ENCODE results near the gene SLC25A14.
A peak's percentile ranks its signal among the peaks of the same experiment; 100 is the strongest.

SLC25A14 gene

GRCh38 chrX:130385520-130385919 is 45.8 kb downstream of the SLC25A14 start, which contains the start of gene GPR119:
Gene GPR119 (minus strand): TSS chrX:130385674. CDS start chrX:130385447, 227 bp downstream.
- no peak for DNase-seq

- DNase-seq: no peak
These were observed 46.7 kb downstream of the SLC25A14 start for GRCh38 chrX:130386408-130386808.

- peak; percentile 46 for DNase-seq
These were observed 53.8 kb downstream of the SLC25A14 start for GRCh38 chrX:130393451-130394074.

- no peak for DNase-seq
These were observed 55.6 kb downstream of the SLC25A14 start for GRCh38 chrX:130395341-130395740.

GRCh38 chrX:130401415-130402207 is 61.9 kb downstream of the SLC25A14 start, which contains the start of gene RBMX2:
Gene RBMX2 (plus strand): TSS chrX:130401987. CDS start chrX:130402033, 46 bp downstream.
- DNase-seq: peak; percentile 44

- no peak for DNase-seq
These were observed 62.5 kb downstream of the SLC25A14 start for GRCh38 chrX:130402208-130402684.

- DNase-seq: no peak
These were observed 73.7 kb downstream of the SLC25A14 start for GRCh38 chrX:130413415-130413814.

GRCh38 chrX:130414800-130415199 is 75.1 kb downstream of the SLC25A14 start:
- no peak for DNase-seq

GRCh38 chrX:130415201-130415600 is 75.5 kb downstream of the SLC25A14 start:
- no peak for DNase-seq

GRCh38 chrX:130416785-130417184 is 77.1 kb downstream of the SLC25A14 start:
- no peak for DNase-seq

- no peak for DNase-seq
These were observed 78.3 kb downstream of the SLC25A14 start for GRCh38 chrX:130418066-130418465.

GRCh38 chrX:130418740-130419139 is 79.0 kb downstream of the SLC25A14 start:
- no peak for DNase-seq

GRCh38 chrX:130419263-130419662 is 79.5 kb downstream of the SLC25A14 start:
- no peak for DNase-seq
